Measurements from ENCODE around the gene SETD2.

Gene SETD2

GRCh38 chr3:47008234-47008796, 155.6 kb downstream of the SETD2 start:
- no peak for DNase-seq

GRCh38 chr3:47007482-47008233, 156.3 kb downstream of the SETD2 start:
- DNase-seq = no peak

GRCh38 chr3:47007001-47007400, 156.9 kb downstream of the SETD2 start:
- DNase-seq = no peak

DNA sequence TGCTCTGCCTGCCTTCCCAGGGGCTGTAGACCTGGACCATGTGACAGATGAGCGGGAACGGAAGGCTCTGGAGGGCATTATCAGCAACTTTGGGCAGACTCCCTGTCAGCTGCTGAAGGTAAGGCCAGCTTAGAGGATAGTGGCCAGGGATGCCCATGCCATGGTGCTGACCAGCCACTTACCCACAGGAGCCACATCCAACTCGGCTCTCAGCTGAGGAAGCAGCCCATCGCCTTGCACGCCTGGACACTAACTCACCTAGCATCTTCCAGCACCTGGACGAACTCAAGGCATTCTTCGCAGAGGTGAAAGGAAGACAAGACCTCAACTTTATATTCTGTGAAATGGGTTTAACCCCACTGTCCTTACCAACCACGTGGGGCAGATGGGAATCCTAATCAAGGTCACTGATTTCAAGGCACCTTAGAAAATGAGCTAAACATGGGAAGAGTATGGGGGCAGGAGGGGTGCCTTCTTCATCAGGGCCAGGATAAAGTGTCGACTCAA, 157.7 kb downstream of the SETD2 start:
- no peak for DNase-seq

- DNase-seq = no peak
Observed at GRCh38 chr3:47005212-47006144, 158.4 kb downstream of the SETD2 start.

GRCh38 chr3:47004369-47005211, 159.3 kb downstream of the SETD2 start:
- no peak for DNase-seq

DNA sequence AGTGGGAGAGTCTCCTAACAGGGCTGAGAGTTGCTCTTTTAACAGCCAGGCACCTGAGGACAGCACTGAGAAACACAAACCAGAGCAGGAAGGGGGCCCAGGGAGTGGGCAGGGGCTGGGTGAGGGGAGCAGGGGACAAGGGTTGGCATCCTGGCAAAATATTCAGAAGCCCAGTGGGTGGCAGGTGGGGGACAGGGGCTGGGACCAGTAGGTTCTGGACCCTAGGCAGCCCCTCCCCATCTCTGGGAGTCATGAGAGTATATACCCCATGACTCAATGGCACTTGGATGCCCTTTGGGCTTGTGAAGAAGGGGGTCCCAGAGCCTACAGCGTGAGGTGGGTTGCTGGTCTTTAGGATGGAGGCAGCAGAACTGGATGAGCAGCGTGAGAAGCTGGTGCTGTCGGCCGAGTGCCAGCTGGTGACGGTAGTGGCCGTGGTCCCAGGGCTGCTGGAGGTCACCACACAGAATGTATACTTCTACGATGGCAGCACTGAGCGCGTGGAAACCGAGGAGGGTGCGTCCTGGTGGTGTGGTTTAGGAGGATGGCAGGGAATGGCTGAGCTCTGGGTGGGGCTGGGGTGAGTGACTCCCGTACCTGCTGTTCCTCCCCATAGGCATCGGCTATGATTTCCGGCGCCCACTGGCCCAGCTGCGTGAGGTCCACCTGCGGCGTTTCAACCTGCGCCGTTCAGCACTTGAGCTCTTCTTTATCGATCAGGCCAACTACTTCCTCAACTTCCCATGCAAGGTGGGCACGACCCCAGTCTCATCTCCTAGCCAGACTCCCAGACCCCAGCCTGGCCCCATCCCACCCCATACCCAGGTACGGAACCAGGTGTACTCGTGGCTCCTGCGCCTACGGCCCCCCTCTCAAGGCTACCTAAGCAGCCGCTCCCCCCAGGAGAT, 160.2 kb downstream of the SETD2 start:
- DNase-seq = no peak

- DNase-seq = no peak
Observed at GRCh38 chr3:47003056-47003410, 160.9 kb downstream of the SETD2 start.

- no peak for DNase-seq
Observed at GRCh38 chr3:47002171-47003055, 161.5 kb downstream of the SETD2 start.

GRCh38 chr3:47001731-47002170, 162.2 kb downstream of the SETD2 start:
- DNase-seq = no peak

GRCh38 chr3:47000922-47001730, 162.8 kb downstream of the SETD2 start:
- no peak for DNase-seq

DNA sequence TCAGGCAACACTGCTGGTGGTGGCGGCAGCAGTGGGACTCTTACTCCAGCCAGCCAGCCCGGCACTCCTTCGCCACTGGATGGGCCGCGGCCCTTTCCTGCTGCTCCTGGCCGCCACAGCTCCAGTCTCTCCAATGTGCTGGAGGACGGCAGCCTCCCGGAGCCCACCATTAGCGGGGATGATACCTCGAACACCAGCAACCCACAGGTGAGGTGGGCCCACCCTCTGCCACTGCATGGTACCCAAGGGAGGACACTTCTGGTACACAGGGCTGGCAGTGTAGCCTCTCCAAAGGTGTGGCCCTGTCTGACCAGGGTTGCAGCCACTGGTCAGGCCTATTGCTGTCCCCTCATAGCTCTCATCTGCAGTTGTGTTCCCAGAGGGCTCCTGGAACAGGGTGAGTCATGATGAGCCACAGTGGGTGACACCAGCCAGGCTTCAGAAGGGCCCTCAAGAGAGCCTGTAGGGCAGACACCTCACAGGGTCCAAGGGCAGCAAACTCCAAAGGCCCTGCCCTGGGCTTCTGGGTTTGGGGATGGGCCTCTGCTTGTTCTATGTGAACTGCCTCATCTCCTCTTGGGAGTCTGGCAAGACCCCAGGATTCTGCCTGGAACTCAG, 163.6 kb downstream of the SETD2 start:
- DNase-seq = no peak

GRCh38 chr3:46999516-47000197, 164.3 kb downstream of the SETD2 start:
- no peak for DNase-seq

DNA sequence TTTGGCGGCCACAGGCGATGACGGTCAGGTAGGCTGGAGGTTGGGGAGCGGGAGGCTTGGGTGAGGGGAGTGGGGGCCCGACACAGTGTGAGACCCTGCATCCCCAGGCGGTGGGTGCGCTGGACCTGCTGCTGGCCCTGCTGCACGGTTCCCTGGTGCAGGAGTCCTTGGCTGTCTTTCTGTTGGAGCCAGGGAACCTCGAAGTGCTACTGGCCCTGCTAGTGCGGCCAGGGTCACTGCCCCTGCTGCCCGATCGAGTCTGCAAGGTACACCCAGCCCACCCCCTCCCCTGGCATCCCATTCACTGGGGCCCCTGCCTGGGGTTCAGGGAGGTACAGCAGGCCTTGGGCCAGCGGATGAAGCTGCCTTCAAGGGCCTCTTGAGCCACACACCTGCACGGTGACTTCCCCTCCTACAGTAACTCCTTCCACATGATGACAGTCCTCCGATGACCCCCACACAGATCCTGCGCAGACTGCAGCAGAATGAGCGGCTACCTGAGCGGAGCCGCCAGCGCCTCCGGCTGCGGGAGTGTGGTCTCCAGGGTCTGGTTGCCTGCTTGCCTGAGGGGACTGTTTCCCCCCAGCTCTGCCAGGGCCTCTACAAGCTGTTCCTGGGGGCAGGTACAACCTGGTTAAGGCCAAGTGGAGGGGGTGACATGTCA, 164.9 kb downstream of the SETD2 start:
- no peak for DNase-seq

GRCh38 chr3:46998121-46998851, 165.6 kb downstream of the SETD2 start:
- DNase-seq = no peak

DNA sequence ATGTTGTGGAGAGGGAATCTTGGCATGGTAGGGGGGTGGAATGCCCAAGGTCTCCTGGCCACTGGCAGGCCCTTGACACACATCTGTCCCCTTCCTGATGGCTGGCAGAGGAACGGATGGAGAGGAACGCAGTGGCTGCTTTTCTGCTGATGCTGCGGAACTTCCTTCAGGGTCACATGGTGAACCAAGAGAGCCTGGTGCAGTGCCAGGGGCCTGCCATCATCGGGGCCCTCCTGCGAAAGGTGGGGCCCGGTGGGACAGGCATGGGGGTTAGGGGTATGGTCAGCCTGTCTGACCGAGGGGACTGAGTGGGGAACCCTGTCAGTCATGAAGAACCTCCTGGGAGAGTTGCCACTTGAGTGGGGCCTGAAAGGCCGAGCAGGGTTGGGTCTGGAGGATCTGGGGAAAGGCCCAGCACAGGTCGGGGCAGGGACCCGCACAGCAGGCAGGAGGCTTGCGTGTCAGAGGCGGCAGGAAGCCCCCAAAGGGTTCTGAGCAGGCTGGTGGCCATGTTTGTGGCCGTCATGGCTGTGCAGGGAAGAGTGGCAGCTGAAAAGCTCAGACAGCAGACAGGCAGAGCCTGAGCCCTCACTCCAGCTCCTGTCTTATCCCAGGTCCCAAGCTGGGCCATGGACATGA, 166.3 kb downstream of the SETD2 start:
- no peak for DNase-seq

Measured in NCI-H1930 (cell line).